Uterus (tissue), 4 donors: ENCODE measurements around the gene ELK4. TPM values are rescaled to one million over a fixed set of nuclear protein-coding genes. Genes with fewer than 3 reads are reported as not detected.

Source experiments
- DNase-seq, 2 donors: peaks; one replicate each; pipeline ENCODE4 v3.0.0-alpha.2; 2019 to 2020
- H3K27ac ChIP-seq, 2 donors: fragments of 200-600 bp; sonication (generic); 1 replicate in 1 of 2; 2 replicates in 1 of 2; pipeline ENCODE4 v1.5.1; 2016 to 2018
- H3K27me3 ChIP-seq, 2 donors: fragments of 200-600 bp; sonication (generic); one replicate each; pipeline ENCODE4 v1.5.1; 2018 to 2019; ENCODE audit warnings: control low read depth in 1 of 2
- H3K36me3 ChIP-seq, 2 donors: fragments of 200-600 bp; sonication (generic); one replicate each; pipeline ENCODE4 v1.5.1; 2019; ENCODE audit warnings: control low read depth in 1 of 2
- H3K4me1 ChIP-seq, 2 donors: fragments of 200-600 bp; sonication (generic); one replicate each; pipeline ENCODE4 v1.5.1; 2018 to 2019; ENCODE audit warnings: control low read depth in 1 of 2
- H3K4me3 ChIP-seq, 2 donors: fragments of 200-600 bp; sonication (generic); 1 replicate in 1 of 2; 2 replicates in 1 of 2; pipeline ENCODE4 v1.5.1; 2018 to 2019; ENCODE audit warnings: mild to moderate bottlenecking in 1 of 2
- H3K9me3 ChIP-seq, 2 donors: fragments of 200-600 bp; sonication (generic); one replicate each; pipeline ENCODE4 v1.5.1; 2019; ENCODE audit warnings: control low read depth in 1 of 2
- POLR2A ChIP-seq, 2 donors: fragments of 450-650 bp; IDR thresholded peaks; one replicate each; pipeline ENCODE4 v1.6.1; 2016; ENCODE audit warnings: antibody characterized with exemption in 2 of 2, mild to moderate bottlenecking in 1 of 2, moderate library complexity in 1 of 2
- intact Hi-C: fragments of 100-400 bp; cut with DNase I; formaldehyde crosslinking; loops from one replicate; pipeline ENCODE4 v1.15.1; 2023; ENCODE audit warnings: low total_unique reads
- small RNA-seq: library from RNA; depleted of rRNA; stranded (forward); fragments of <200 nt; gene quantifications from one replicate; pipeline ENCODE3, GENCODE V24; 2016
- total RNA-seq, 4 donors: library from RNA; depleted of rRNA in 3 of 4; stranded (reverse); fragments of >200 nt in 3 of 4; gene quantifications; one replicate each; pipeline versions ENCODE4 v1.1.0 to v1.2.4, GENCODE V29; 2014 to 2023
- TF ChIP-seq, protein P1 (sequence below), 4 experiments: fragments of 200-600 bp in 2 of 4; fragments of 450-650 bp in 2 of 4; sonication (generic) in 2 of 4; IDR thresholded peaks; one replicate each; pipeline ENCODE4 v1.5.1; 2016 to 2019; ENCODE audit warnings: antibody characterized with exemption in 4 of 4, mild to moderate bottlenecking in 2 of 4, moderate library complexity in 1 of 4
- donor health status: DM: yes; HTN: yes; CAD: no.

The ELK4 gene
- total RNA-seq, 4 donors from 2014 or later, result 17.9 to 97.7 (median 26.7) TPM

DNA sequence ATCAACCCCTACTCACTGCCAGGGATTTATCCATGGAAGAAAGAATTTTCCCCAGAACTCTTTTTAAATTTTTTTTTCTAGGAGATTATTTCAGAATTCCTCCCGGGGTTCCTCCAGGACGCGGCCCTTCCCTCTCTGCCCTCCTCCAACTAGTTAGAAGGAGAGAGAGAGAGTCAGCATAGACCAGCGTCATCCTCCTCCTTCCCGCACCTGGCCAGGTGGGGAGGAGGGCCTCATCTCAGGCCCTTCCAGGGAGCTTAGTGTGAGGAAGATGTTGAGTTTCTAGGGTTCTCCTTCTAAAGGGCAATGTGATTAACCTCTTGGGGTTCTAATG lies 63.7 kb downstream of the ELK4 start:
- Histone ChIP-seq H3K27ac (no peak overlapping the region), H3K4me3 (no peak overlapping the region), H3K9me3 (no peaks in the 10 kb centered on the region), H3K4me1 (peaks cover 0 to 13% of the 10 kb centered on the region in 2 donors), H3K36me3 (no peaks in the 10 kb centered on the region), H3K27me3 (peaks cover 0 to 3% of the 10 kb centered on the region in 2 donors)
- TF ChIP-seq POLR2A (IDR thresholded peaks at IDR 0.05), result no peak
- TF ChIP-seq, protein P1, sequence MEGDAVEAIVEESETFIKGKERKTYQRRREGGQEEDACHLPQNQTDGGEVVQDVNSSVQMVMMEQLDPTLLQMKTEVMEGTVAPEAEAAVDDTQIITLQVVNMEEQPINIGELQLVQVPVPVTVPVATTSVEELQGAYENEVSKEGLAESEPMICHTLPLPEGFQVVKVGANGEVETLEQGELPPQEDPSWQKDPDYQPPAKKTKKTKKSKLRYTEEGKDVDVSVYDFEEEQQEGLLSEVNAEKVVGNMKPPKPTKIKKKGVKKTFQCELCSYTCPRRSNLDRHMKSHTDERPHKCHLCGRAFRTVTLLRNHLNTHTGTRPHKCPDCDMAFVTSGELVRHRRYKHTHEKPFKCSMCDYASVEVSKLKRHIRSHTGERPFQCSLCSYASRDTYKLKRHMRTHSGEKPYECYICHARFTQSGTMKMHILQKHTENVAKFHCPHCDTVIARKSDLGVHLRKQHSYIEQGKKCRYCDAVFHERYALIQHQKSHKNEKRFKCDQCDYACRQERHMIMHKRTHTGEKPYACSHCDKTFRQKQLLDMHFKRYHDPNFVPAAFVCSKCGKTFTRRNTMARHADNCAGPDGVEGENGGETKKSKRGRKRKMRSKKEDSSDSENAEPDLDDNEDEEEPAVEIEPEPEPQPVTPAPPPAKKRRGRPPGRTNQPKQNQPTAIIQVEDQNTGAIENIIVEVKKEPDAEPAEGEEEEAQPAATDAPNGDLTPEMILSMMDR (IDR thresholded peaks at IDR 0.05), result no peak
- DNase-seq, result no peak
- intact Hi-C loops, result no loop called here

DNA sequence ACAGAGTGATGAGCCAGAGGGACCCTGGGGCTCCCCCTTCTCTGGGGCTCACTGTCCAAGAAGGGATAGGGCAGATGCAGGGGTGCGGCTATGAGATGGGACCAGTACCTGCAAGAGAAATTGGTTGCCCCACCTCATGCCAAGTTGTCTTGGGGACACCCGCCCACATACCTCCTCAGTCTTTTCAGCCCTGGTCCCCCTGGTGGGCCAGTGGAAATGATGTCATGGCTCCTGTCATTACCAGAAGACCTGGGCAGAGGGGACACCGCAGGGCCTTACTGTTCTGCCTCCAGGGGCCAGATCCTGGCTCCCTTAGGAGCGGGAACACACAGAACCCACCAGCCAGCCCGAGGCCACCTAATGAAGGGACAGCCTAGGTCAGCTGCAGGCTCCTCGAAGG lies 64.1 kb downstream of the ELK4 start:
- Histone ChIP-seq H3K4me3 (no peak overlapping the region), H3K27ac (no peak overlapping the region), H3K9me3 (no peaks in the 10 kb centered on the region), H3K27me3 (peaks cover 0 to 3% of the 10 kb centered on the region in 2 donors), H3K36me3 (no peaks in the 10 kb centered on the region), H3K4me1 (peaks cover 0 to 13% of the 10 kb centered on the region in 2 donors)
- intact Hi-C loops, result no loop called here
- TF ChIP-seq POLR2A (IDR thresholded peaks at IDR 0.05), result no peak
- TF ChIP-seq, protein P1 (IDR thresholded peaks at IDR 0.05), result no peak
- no peak for DNase-seq

DNA sequence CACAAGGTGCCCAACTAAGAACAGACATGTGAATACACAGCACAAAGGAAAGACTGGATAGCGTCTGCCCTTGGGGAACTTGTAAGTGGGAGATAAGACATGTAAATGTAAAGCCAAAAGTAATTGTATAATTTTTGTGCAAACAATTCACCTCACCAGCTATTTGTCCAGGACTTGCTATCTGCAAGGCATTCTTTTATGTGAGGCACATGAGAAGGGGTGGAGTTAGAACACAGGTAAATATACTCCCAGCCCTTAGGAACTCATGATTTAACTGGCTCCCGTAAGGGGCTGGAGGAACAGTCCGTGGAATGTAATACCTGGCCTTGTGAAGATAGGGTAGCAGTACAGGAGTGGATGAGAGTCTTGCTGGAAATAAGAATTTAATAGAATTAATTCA lies 66.0 kb downstream of the ELK4 start:
- DNase-seq, result no peak
- intact Hi-C loops, result no loop called here
- Histone ChIP-seq H3K4me3 (no peak overlapping the region), H3K27me3 (peaks cover 0 to 3% of the 10 kb centered on the region in 2 donors), H3K36me3 (no peaks in the 10 kb centered on the region), H3K27ac (no peak overlapping the region), H3K9me3 (no peaks in the 10 kb centered on the region), H3K4me1 (peaks cover 0 to 13% of the 10 kb centered on the region in 2 donors)
- no peak for TF ChIP-seq POLR2A (IDR thresholded peaks at IDR 0.05)
- TF ChIP-seq, protein P1 (IDR thresholded peaks at IDR 0.05), result no peak

DNA sequence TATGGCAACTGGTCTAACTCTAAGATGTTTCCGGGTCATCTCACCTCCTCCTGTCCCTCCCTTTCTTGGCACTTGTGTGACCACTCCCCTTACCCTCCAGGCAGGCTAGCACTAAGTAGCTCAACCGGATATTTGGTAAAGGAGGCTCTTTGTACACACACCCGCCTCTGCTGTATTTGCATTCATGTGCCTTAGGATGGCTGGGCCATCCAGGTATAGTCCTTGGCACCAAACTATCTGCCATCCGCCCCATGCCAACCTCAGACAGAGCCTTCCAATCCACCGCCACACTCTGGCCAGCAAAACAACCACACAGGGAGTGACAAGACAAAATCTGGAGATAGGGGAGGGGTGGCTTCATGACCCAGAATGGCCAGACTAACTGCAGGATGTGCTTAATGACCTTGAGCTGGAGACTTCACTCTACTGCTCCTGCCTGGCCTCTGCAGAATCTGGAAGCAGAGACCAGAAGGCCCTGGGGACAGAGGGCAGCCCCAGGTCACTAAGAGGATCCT lies 67.8 kb downstream of the ELK4 start:
- peaks cover 0 to 3% of the 10 kb centered on the region in 2 donors for H3K27me3 ChIP-seq
- TF ChIP-seq, protein P1 (IDR thresholded peaks at IDR 0.05), result no peak
- TF ChIP-seq POLR2A (IDR thresholded peaks at IDR 0.05), result no peak
- no peak overlapping the region for H3K27ac ChIP-seq
- no peak overlapping the region for H3K4me3 ChIP-seq
- DNase-seq, result no peak
- H3K36me3 ChIP-seq, result no peaks in the 10 kb centered on the region
- H3K4me1 ChIP-seq, result peaks cover 0 to 8% of the 10 kb centered on the region in 2 donors
- no peaks in the 10 kb centered on the region for H3K9me3 ChIP-seq
- intact Hi-C loops, result no loop called here

DNA sequence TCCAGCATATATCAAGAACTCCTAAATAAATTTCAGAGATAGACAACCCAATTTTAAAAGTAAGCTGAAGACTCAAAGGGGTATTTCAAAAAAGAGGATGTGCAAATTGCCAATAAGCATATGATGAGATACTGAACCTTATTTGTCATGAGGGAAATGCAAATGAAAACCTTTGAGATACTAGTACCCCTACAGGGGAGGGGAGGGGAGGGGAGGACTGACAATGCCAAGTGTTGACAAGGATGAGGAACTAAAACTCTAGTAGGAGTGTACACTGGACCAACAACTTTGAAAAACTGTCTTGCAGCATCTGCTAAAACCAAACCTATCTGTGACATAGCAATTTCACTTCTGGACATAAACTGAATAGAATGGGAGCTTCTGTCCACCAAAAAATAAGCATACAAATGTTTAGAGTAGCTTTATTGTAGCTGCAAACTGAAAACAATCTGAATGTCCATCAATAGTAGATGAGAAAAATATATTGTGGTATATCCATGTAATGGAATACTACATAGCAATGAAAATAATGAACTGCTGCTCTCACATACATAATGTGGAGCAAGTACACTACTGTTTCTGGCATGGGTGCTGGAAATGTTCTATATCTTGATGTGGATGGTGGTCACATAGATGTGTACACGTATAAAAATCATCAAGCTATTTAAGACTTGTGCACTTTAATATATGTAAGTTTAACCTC lies 70.2 kb downstream of the ELK4 start:
- DNase-seq, result no peak
- intact Hi-C loops, result no loop called here
- Histone ChIP-seq H3K36me3 (no peaks in the 10 kb centered on the region), H3K27ac (no peak overlapping the region), H3K27me3 (no peaks in the 10 kb centered on the region), H3K9me3 (no peaks in the 10 kb centered on the region), H3K4me3 (no peak overlapping the region), H3K4me1 (no peaks in the 10 kb centered on the region)
- TF ChIP-seq, protein P1 (IDR thresholded peaks at IDR 0.05), result no peak
- TF ChIP-seq POLR2A (IDR thresholded peaks at IDR 0.05), result no peak

Small RNAs within 50 kb of the gene (small RNA-seq; reads per million reads assigned to genes)
- gene RNU2-19P (not detected), gene RNU6-418P (not detected)

Other genes starting within 250 kb of the ELK4 start
- 1 to 10 TPM in 2 of 4 donors, not detected in 2; 1.6 to 1.8 TPM for gene LEMD1, start 210.0 kb downstream of the ELK4 start, total RNA-seq
- 1 to 10 TPM in 1 of 4 donors, under 1 TPM in 1, not detected in 2; 0.52 to 1.0 TPM for gene BLACAT1, start 176.0 kb downstream of the ELK4 start, total RNA-seq
- gene CDK18, start 127.3 kb downstream of the ELK4 start, total RNA-seq, result 10 to 100 TPM in 2 of 4 donors, 1 to 10 TPM in 2; 4.1 to 28.2 (median 8.5) TPM
- gene SLC45A3, start 48.5 kb upstream of the ELK4 start, total RNA-seq, result 1 to 10 TPM in 2 of 4 donors, under 1 TPM in 2; 0.51 to 4.1 (median 1.6) TPM
- 100 to 1,000 TPM in 3 of 4 donors, 10 to 100 TPM in 1; 59.4 to 286 (median 159) TPM for gene NUCKS1, start 118.2 kb upstream of the ELK4 start, total RNA-seq
- gene RAB29, start 143.5 kb upstream of the ELK4 start, total RNA-seq, result 10 to 100 TPM in 3 of 4 donors, 1 to 10 TPM in 1; 6.8 to 27.9 (median 12.1) TPM
- gene SLC41A1, start 181.2 kb upstream of the ELK4 start, total RNA-seq, result 10 to 100 TPM in 3 of 4 donors, 1 to 10 TPM in 1; 1.0 to 35.4 (median 23.5) TPM
- gene PM20D1, start 218.1 kb upstream of the ELK4 start, total RNA-seq, result under 1 TPM in 2 of 4 donors, not detected in 2; 0.59 to 0.69 TPM